Measurements from ENCODE around the gene DCLRE1B.
A peak's percentile ranks its signal among the peaks of the same experiment; 100 is the strongest.

DCLRE1B gene

DNA sequence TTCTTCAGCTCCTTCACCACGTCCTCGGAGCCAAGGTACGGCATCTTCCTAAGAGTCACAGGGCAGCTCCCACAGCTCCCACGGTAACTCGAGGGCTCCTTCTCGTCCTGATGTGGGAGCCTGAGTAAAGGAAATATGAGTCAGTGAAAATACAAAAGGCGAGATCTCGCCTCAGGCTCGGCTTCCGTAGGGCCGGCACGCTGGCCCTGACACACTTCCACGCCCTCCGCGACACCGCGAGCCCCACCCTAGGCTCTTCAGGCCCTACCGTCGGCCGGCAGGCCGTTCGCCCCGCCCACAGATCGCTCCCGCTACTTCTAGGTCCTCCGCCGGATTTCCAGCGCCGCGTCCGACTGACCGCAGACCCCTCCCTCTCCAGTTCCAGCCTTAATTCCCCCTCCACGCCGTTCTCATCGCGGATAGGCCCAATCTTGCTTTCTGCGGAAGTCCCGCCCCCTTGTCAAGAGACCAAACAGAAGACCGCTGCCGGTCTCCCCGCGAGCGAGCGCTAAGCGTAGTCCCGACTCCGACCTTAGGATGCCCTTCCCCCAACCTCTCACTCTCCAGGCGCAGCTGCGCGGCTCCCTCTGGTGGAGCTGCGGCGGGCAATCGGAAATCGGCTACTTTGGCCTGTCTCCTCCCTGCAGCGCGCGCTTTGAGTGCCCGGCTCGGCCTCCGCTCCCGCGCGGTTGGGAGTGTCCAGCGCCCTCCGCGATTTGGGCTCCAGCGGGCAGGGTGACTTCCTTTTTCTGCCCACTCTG lies at the start of gene DCLRE1B, which contains the start of gene AP4B1:
Gene DCLRE1B (plus strand): TSS at position 653 of the 761 bp plus-strand sequence. CDS start 261 bp downstream, outside the sequence.
Gene AP4B1 (minus strand): TSS at position 126 of the 761 bp plus-strand sequence. CDS start 82 bp downstream, at position 44.
- DNase-seq (ENCODE audit: low read depth in 2 of 2), result peak; percentile 95 to 96

DNA sequence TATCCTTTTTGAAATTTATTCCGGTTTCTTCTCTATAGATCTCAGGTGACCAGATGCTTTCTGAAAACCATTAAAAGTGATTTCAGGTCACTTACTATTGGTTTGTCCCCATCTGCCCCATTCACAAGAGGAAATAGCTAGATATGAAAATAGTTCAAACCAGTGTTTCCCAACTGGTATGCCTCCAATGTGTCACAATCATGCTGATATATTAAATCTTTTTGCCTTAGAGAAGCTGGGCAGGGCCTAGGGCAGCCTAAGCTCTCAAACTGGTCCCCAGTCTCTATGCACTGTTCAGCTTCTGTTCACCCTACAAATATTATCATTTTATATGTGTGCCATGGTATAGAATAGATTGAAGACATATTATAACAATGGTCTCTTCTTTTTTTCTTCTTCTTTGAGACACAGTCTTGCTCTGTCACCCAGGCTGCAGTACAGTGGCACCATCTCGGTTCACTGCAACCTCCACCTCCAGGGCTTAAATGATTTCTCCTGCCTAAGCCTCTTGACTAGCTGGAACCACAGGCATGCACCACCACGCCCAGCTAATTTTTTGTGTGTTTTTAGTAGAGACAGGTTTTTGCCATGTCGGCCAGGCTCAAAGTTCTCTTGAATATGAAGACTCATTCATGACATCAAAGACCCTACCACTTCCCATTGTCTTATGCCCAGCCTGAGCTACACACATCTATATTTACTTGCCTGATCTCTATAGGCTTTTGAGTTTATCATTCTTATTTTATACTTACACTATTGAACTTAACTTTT lies 49.3 kb upstream of the DCLRE1B start:
- DNase-seq (ENCODE audit: low read depth in 2 of 2), result no peak

DNA sequence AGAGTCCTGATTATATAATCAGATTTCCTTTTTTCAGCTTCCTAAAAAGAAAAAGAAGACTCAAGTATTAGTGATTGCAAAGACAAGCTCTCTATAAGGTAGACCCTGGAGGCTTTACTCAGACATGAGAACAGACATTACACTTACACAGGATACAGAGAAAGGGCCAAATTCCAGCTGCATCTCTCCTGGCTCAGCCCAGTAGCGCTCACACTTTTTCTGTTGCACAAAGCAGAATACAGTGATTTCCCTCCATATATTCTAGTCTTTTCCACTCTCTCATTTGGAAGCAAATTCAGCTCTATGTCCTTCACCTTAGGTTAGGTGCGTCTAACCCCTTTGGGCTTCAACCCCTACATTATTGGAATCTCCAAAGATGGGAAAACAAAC lies 48.7 kb upstream of the DCLRE1B start:
- DNase-seq (ENCODE audit: low read depth in 2 of 2), result no peak

DNA sequence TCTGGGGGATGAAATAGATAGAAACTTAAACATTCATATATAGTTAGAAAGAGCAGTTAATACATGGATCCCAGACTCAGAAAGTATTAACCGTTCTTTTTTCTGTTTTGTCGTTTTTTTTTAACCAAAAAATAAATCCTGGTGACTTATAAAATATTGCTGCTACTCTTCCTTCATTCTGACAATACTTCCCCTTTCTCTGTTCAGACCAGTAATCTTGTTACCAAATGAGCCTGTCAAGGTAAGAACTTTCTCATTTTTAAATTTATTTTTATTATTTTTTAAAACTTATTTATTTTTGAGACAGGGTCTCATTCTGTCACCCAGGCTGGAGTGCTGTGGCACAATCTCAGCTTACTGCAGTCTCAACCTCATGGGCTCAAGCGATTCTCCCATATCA lies 47.4 kb upstream of the DCLRE1B start:
- no peak for DNase-seq (ENCODE audit: low read depth in 2 of 2)

DNA sequence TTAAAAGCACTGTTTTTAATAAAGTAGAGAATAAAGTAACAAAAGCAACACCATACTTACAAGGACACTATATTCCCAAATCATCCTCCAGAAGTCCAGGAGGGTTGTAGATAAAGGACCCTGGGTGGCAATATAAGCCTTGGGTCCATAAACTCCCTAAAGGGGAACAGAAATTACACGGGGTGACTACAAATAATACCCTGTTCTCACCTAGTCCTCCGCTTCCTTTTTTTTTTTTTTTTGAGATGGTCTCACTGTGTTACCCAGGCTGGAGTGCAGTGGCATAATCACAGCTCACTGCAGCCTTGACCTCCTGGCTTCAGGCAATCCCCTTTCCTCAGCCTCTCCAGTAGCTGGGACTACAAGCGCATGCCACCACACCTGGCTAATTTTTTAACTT lies 46.7 kb upstream of the DCLRE1B start:
- no peak for DNase-seq (ENCODE audit: low read depth in 2 of 2)

GRCh38 chr1:113858982-113859381 lies 46.1 kb upstream of the DCLRE1B start:
- no peak for DNase-seq (ENCODE audit: low read depth in 2 of 2)

GRCh38 chr1:113859478-113860175 lies 45.5 kb upstream of the DCLRE1B start:
- DNase-seq (ENCODE audit: low read depth in 2 of 2), result no peak

DNA sequence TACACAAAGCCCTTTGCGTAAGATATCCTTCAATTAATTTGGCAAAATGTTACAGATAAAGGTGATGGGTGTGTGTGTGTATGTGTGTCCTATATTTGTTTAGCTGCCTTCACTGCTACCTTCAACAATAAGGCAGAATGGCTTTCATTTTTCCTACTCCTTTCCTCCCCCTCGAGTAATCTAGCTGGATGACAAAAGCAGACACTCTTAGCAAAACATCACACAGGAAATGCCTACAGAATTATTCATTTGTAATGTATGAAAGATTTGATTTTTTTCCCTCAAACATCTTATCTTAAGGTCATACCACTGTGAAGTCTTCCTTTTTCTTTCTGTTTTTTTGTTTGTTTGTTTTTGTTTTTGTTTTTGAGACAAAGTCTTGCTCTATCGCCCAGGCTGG lies 44.2 kb upstream of the DCLRE1B start:
- DNase-seq (ENCODE audit: low read depth in 2 of 2), result no peak

GRCh38 chr1:113861641-113862040 lies 43.5 kb upstream of the DCLRE1B start:
- DNase-seq (ENCODE audit: low read depth in 2 of 2), result no peak

GRCh38 chr1:113868387-113869083 lies 36.6 kb upstream of the DCLRE1B start:
- DNase-seq (ENCODE audit: low read depth in 2 of 2), result no peak

DNA sequence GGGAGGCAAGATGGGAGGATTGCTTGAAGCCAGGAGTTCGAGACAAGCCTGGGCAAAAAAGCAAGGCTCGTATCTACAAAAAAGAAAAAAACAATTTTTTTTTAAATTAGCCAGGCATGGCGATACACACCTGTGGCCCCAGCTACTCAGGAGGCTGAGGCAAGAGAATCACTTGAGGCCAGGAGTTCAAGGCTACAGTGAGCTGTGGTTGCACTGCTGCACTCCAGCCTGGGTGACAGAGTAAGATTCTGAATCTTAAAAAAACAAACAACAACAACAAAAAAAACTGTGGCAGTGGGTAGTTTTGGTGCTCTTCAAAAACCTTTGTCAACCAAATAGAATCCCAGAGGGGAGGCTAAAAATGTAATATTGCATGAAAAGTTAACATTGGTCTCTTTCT lies 34.3 kb upstream of the DCLRE1B start:
- no peak for DNase-seq (ENCODE audit: low read depth in 2 of 2)

DNA sequence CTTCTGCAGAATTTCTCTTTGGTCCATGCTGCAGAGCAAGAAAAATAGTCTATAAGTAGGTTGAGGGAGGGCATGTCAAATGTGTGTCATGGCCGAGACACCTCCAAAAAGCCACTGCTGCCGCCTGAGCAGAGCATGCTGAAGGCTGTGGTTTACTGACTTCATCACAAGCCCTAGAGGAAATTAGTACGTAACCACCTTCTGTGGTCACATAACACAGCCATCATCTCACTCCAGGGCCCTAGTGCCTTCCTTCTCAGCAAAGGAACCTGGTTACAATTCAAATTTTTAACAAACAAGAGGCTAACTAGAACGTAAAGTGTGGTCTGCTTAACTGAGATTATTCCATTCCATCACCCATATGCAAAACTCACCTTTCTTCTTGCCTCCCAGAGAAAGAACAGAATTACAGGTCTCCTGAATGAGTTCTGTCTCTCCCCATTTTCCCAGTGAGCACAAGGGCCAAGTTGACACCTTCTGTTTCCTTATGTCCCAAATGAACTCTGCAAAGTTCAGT lies 33.5 kb upstream of the DCLRE1B start, which contains the start of gene PTPN22:
Gene PTPN22 (minus strand): TSS at position 116 of the 517 bp plus-strand sequence.
- DNase-seq (ENCODE audit: low read depth in 2 of 2), result peak; percentile 75 to 81

GRCh38 chr1:113872219-113872935 lies 32.7 kb upstream of the DCLRE1B start:
- DNase-seq (ENCODE audit: low read depth in 2 of 2), result no peak

- DNase-seq (ENCODE audit: low read depth in 2 of 2), result no peak
These were observed 30.9 kb upstream of the DCLRE1B start for GRCh38 chr1:113874012-113874879.

DNA sequence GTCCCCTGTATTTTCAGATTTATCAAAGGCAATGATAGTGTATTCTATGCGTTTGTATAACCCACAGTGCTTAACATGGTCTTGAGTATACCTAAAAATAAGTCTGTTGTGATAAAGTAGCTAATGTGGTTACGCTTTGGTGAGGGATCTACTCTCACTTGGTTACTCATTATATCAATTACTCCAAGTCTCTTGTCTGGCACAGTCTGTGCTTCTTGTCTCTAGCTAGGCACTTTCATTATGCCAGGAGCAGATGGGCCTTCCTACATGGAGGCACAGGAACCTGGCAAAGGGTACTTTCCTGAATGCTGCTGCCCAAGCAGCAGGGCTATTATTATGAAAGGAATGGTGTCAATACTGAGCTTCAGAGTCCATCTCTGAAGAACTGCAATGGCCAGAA lies 29.4 kb upstream of the DCLRE1B start:
- no peak for DNase-seq (ENCODE audit: low read depth in 2 of 2)

- no peak for DNase-seq (ENCODE audit: low read depth in 2 of 2)
These were observed 28.9 kb upstream of the DCLRE1B start for GRCh38 chr1:113876176-113876575.

- DNase-seq (ENCODE audit: low read depth in 2 of 2), result no peak
These were observed 25.4 kb upstream of the DCLRE1B start for GRCh38 chr1:113879739-113880038.

- DNase-seq (ENCODE audit: low read depth in 2 of 2), result no peak
These were observed 23.5 kb upstream of the DCLRE1B start for GRCh38 chr1:113881661-113882060.

- no peak for DNase-seq (ENCODE audit: low read depth in 2 of 2)
These were observed 18.4 kb upstream of the DCLRE1B start for GRCh38 chr1:113886417-113887401.
